Smooth muscle cell (in vitro differentiated cells): Measurements from ENCODE around the gene EXO5. TPM values are rescaled to one million over a fixed set of nuclear protein-coding genes. Genes with fewer than 3 reads are reported as not detected.

Experiments
- DNase-seq: peaks from one replicate; lab custom pipeline; 2025; ENCODE audit not compliant: unreplicated experiment; lab: John Stamatoyannopoulos, UW
- H2AFZ ChIP-seq: fragments of 200-600 bp; sonication (generic); 2 replicates; pipeline ENCODE4 v1.6.0; 2016; ENCODE audit warnings: antibody characterized with exemption, low read depth, mild to moderate bottlenecking
- H3F3A ChIP-seq: fragments of 200-600 bp; sonication (generic); 2 replicates; pipeline ENCODE4 v1.6.0; 2017; ENCODE audit warnings: antibody characterized with exemption, low read depth
- H3K27ac ChIP-seq: fragments of 200-600 bp; sonication (generic); 2 replicates; pipeline ENCODE4 v1.5.1; 2016; ENCODE audit warnings: low read depth, mild to moderate bottlenecking
- H3K27me3 ChIP-seq: fragments of 200-600 bp; sonication (generic); 2 replicates; pipeline ENCODE4 v1.6.1; 2016; ENCODE audit warnings: low read depth, mild to moderate bottlenecking
- H3K36me3 ChIP-seq: fragments of 200-600 bp; sonication (generic); 2 replicates; pipeline ENCODE4 v1.5.1; 2016; ENCODE audit warnings: low read depth
- H3K4me1 ChIP-seq: fragments of 200-600 bp; sonication (generic); 2 replicates; pipeline ENCODE4 v1.5.1; 2016; ENCODE audit warnings: low read depth
- H3K4me2 ChIP-seq: fragments of 200-600 bp; sonication (generic); 2 replicates; pipeline ENCODE4 v1.6.0; 2016; ENCODE audit warnings: mild to moderate bottlenecking
- H3K4me3 ChIP-seq: fragments of 200-600 bp; sonication (generic); 2 replicates; pipeline ENCODE4 v1.5.1; 2016; ENCODE audit warnings: mild to moderate bottlenecking
- H3K79me2 ChIP-seq: fragments of 200-600 bp; sonication (generic); 2 replicates; pipeline ENCODE4 v1.6.0; 2016; ENCODE audit warnings: low read depth, mild to moderate bottlenecking
- H3K9ac ChIP-seq: fragments of 200-600 bp; sonication (generic); 2 replicates; pipeline ENCODE4 v1.6.0; 2016; ENCODE audit warnings: low read depth
- H3K9me3 ChIP-seq: fragments of 200-600 bp; sonication (generic); replicated peaks from 2 replicates; pipeline ENCODE4 v1.5.1; 2016; ENCODE audit warnings: low read depth
- H4K20me1 ChIP-seq: fragments of 200-600 bp; sonication (generic); 2 replicates; pipeline ENCODE4 v1.6.0; 2016; ENCODE audit warnings: low read depth
- WGBS: methylation state at CpG from one replicate; pipeline ENCODE4 v1.1.7; 2016; ENCODE audit warnings: low lambda C conversion rate; 5-methylcytosine and 5-hydroxymethylcytosine counted together
- polyA plus RNA-seq: library from polyadenylated mRNA; unstranded; fragments of >200 nt; fragmentation: Nextera tagmentation; extraction: Ambion mirVana; gene quantifications from 2 replicates; pipeline ENCODE4 v1.2.1, GENCODE V29; 2016
- total RNA-seq: library from RNA; depleted of rRNA; stranded (reverse); fragments of >200 nt; gene quantifications from 2 replicates; pipeline ENCODE4 v1.2.3, GENCODE V29; 2014
- TF ChIP-seq, protein P1 (sequence below): fragments of 200-600 bp; sonication (generic); IDR thresholded peaks from 2 replicates; pipeline ENCODE4 v1.5.1; 2017; ENCODE audit warnings: borderline replicate concordance, mild to moderate bottlenecking, antibody characterized with exemption; ENCODE audit not compliant: insufficient read depth, poor library complexity, severe bottlenecking

Gene EXO5
- total and polyA plus RNA-seq, 2 experiments from 2014 or later: 7.1 to 9.4 TPM

DNA sequence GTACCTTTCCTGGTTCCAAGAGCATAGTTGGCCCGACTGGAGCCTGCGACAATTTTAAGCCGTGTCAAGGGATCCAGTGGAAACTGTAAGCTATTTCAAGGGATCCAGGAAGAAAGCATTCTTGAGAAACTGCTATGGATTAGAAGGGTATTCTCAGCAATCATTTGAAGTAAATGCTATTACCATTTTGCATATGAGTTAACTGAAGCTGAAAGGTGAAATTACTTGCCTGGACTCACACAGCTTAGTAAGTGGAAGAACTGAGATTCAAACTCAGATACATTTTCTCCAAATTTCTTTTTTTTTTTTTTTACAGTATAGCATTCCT is 23.5 kb downstream of the EXO5 start:
- Histone ChIP-seq H3K4me3 (peak overlapping the region; percentile 60), H3K4me1 (peaks cover 9% of the 10 kb centered on the region), H3K79me2 (no peaks in the 10 kb centered on the region), H3K4me2 (peak overlapping the region; percentile 85), H3K27ac (peak overlapping the region; percentile 81), H2AFZ (peak overlapping the region; percentile 97), H3K27me3 (no peaks in the 10 kb centered on the region), H3K9me3 (no peaks in the 10 kb centered on the region), H3F3A (no peaks in the 10 kb centered on the region), H4K20me1 (no peaks in the 10 kb centered on the region), H3K36me3 (no peaks in the 10 kb centered on the region), H3K9ac (peak overlapping the region; percentile 63)
- TF ChIP-seq, protein P1, sequence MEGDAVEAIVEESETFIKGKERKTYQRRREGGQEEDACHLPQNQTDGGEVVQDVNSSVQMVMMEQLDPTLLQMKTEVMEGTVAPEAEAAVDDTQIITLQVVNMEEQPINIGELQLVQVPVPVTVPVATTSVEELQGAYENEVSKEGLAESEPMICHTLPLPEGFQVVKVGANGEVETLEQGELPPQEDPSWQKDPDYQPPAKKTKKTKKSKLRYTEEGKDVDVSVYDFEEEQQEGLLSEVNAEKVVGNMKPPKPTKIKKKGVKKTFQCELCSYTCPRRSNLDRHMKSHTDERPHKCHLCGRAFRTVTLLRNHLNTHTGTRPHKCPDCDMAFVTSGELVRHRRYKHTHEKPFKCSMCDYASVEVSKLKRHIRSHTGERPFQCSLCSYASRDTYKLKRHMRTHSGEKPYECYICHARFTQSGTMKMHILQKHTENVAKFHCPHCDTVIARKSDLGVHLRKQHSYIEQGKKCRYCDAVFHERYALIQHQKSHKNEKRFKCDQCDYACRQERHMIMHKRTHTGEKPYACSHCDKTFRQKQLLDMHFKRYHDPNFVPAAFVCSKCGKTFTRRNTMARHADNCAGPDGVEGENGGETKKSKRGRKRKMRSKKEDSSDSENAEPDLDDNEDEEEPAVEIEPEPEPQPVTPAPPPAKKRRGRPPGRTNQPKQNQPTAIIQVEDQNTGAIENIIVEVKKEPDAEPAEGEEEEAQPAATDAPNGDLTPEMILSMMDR: no peak
- WGBS: 13% methylated on average over 3 of the region's 3 CpGs
- DNase-seq: no peak

DNA sequence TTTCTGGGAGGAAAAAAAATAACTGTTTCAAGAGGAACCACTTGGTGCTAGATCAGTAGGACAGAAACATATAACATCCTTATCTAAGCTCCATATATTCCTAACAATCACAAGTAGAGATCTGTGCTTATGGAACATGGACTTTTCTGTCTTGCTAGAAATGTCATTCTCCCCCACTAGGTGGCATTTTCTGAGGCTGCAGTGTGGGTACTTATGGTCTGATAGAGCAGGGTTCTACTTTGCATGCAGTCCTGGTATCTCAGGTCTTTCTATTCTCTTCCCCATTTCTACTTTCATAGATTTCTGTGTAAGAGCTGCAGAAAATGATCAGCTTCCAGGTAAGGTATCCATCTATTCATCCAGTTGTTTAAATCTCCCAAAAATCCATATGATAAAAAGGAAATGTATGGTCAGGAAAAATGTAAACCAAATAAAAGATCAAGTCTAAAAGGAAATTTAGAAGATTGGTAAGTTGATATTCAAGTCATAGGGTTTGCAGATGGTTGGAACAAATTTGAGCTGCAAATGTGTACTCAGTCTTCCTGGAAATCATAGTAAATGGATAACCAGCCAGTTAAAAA is 24.4 kb downstream of the EXO5 start:
- Histone ChIP-seq H2AFZ (no peak overlapping the region), H3K4me3 (no peak overlapping the region), H3K36me3 (no peaks in the 10 kb centered on the region), H3K4me1 (peaks cover 9% of the 10 kb centered on the region), H3F3A (no peaks in the 10 kb centered on the region), H3K9me3 (no peaks in the 10 kb centered on the region), H3K27ac (no peak overlapping the region), H3K4me2 (peak overlapping the region; percentile 85), H3K79me2 (no peaks in the 10 kb centered on the region), H4K20me1 (no peaks in the 10 kb centered on the region), H3K27me3 (no peaks in the 10 kb centered on the region), H3K9ac (no peak overlapping the region)
- DNase-seq: no peak
- TF ChIP-seq, protein P1: peak; percentile 66

DNA sequence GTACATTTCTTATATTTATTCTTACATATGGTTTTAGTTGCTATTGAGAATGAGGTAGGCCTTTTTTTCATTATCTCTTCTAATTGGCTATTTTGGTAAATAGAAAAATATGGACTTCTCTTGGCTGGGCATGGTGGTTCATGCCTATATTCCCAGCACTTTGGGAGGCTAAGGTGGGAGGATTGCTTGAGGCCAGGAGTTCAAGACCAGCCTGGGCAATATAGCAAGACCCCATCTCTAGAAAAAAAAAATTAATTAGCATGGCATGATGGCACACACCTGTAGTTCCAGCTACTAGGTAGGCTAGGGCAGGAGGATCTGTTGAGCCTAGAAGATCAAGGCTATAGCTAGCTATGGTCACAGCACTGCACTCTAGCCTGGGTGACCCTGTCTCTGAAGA is 26.0 kb downstream of the EXO5 start:
- H3K9ac ChIP-seq: no peak overlapping the region
- H2AFZ ChIP-seq: no peak overlapping the region
- H3K4me3 ChIP-seq: no peak overlapping the region
- TF ChIP-seq, protein P1: no peak
- no peaks in the 10 kb centered on the region for H3K27me3 ChIP-seq
- no peaks in the 10 kb centered on the region for H3F3A ChIP-seq
- no peaks in the 10 kb centered on the region for H3K79me2 ChIP-seq
- no peaks in the 10 kb centered on the region for H4K20me1 ChIP-seq
- no peak for DNase-seq
- H3K9me3 ChIP-seq: no peaks in the 10 kb centered on the region
- peaks cover 9% of the 10 kb centered on the region for H3K4me1 ChIP-seq
- no peaks in the 10 kb centered on the region for H3K36me3 ChIP-seq
- H3K27ac ChIP-seq: no peak overlapping the region
- no peak overlapping the region for H3K4me2 ChIP-seq

DNA sequence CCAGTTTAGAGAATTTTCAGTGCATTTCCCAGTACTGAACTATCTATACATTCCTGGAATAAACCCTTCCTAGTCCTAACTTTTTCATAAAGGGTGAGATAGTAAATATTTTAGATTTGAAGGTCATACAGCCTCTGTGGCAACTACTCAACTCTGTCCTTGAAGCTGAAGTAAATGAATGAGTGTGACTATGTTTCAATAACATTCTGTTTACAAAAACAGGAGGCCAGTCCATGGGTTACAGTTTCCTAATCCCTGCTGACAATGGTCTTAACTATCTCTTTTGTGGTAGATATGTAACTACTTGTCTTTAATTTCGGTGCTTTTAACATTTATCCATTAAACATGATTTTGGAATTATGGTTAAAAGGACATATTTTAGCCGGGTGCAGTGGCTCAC is 27.2 kb downstream of the EXO5 start:
- no peak overlapping the region for H3K9ac ChIP-seq
- WGBS: 99% methylated on average over 2 of the region's 2 CpGs
- H2AFZ ChIP-seq: no peak overlapping the region
- no peak overlapping the region for H3K4me2 ChIP-seq
- H3K9me3 ChIP-seq: no peaks in the 10 kb centered on the region
- H3K27me3 ChIP-seq: no peaks in the 10 kb centered on the region
- H3K79me2 ChIP-seq: no peaks in the 10 kb centered on the region
- H3K36me3 ChIP-seq: no peaks in the 10 kb centered on the region
- TF ChIP-seq, protein P1: no peak
- H4K20me1 ChIP-seq: no peaks in the 10 kb centered on the region
- no peak for DNase-seq
- H3K27ac ChIP-seq: no peak overlapping the region
- H3K4me3 ChIP-seq: no peak overlapping the region
- H3F3A ChIP-seq: no peaks in the 10 kb centered on the region
- peaks cover 9% of the 10 kb centered on the region for H3K4me1 ChIP-seq
